H1 (cell line): ENCODE measurements around the gene CLCNKB. TPM values are rescaled to one million over a fixed set of nuclear protein-coding genes. Genes with fewer than 3 reads are reported as not detected.
A peak's percentile ranks its signal among the peaks of the same experiment; 100 is the strongest.

Experiments used
- CTCF ChIA-PET: fragments of 300-600 bp; sonication (Branson Sonifier 250); formaldehyde crosslinking; loops from one replicate; lab custom pipeline; 2021; ENCODE audit not compliant: partially characterized antibody; lab: Charles Lee
- POLR2A ChIA-PET: fragments of 300-600 bp; sonication (Branson Sonifier 250); formaldehyde crosslinking; loops from one replicate; lab custom pipeline; 2021; ENCODE audit warnings: inconsistent platforms; ENCODE audit not compliant: partially characterized antibody; lab: Charles Lee
- DNase-seq, 2 experiments: peaks; one replicate each; pipeline versions ENCODE4 v3.0.0 to v3.0.0-alpha.2; 2010 to 2022; ENCODE audit warnings: low spot score in 2 of 2, low read depth in 1 of 2, mixed read lengths in 1 of 2
- FAIRE-seq: peaks from 2 replicates; lab custom pipeline; 2011; peaks lifted over from hg19 to GRCh38; lab: Jason Lieb, UNC
- H2AFZ ChIP-seq: 2 replicates; pipeline ENCODE4 v1.8.1; 2012; ENCODE audit warnings: low read length, inconsistent platforms
- H2AK5ac ChIP-seq: 2 replicates; pipeline ENCODE4 v1.6.1; 2013; ENCODE audit warnings: low read depth, low read length
- H2BK120ac ChIP-seq: replicated peaks from 2 replicates; pipeline ENCODE3; 2013; ENCODE audit warnings: low read depth, low read length, inconsistent platforms
- H2BK12ac ChIP-seq: 2 replicates; pipeline ENCODE4 v1.6.1; 2013; ENCODE audit warnings: low read depth, low read length
- H2BK15ac ChIP-seq: 2 replicates; pipeline ENCODE4 v1.6.1; 2013; ENCODE audit warnings: low read length
- H2BK20ac ChIP-seq: 2 replicates; pipeline ENCODE4 v1.6.1; 2013; ENCODE audit warnings: low read length
- H2BK5ac ChIP-seq: 2 replicates; pipeline ENCODE4 v1.6.1; 2013; ENCODE audit warnings: low read depth, low read length
- H3K14ac ChIP-seq: 2 replicates; pipeline ENCODE4 v1.6.1; 2013; ENCODE audit warnings: inconsistent platforms; ENCODE audit not compliant: insufficient read length
- H3K18ac ChIP-seq: 2 replicates; pipeline ENCODE4 v1.6.1; 2013; ENCODE audit warnings: low read length; ENCODE audit errors: extremely low read depth
- H3K23ac ChIP-seq: 2 replicates; pipeline ENCODE4 v1.6.1; 2013; ENCODE audit warnings: inconsistent platforms; ENCODE audit not compliant: insufficient read length
- H3K23me2 ChIP-seq: 2 replicates; pipeline ENCODE4 v1.6.1; 2013; ENCODE audit warnings: low read depth, low read length
- H3K27ac ChIP-seq: 2 replicates; pipeline ENCODE4 v1.6.1; 2011; ENCODE audit warnings: low read depth, low read length, inconsistent platforms
- H3K27me3 ChIP-seq, 4 experiments: replicated peaks in 1 of 4; 1 replicate in 1 of 4; 2 replicates in 3 of 4; pipeline versions ENCODE4 v1.6.1 to v1.8.1; 2011 to 2013; ENCODE audit warnings: low read length in 3 of 4, mild to moderate bottlenecking in 3 of 4, inconsistent platforms in 2 of 4, mixed read lengths in 2 of 4, moderate library complexity in 1 of 4; ENCODE audit not compliant: control insufficient read depth in 3 of 4, insufficient read depth in 3 of 4; ENCODE audit errors: extremely low read depth in 1 of 4
- H3K36me3 ChIP-seq, 4 experiments: 2 replicates each; pipeline versions ENCODE4 v1.6.1 to v1.8.1; 2011 to 2013; ENCODE audit warnings: mild to moderate bottlenecking in 4 of 4, low read length in 3 of 4, moderate library complexity in 2 of 4, control low read depth in 1 of 4, inconsistent platforms in 1 of 4; ENCODE audit not compliant: insufficient read depth in 4 of 4, control insufficient read depth in 2 of 4
- H3K4ac ChIP-seq: replicated peaks from 2 replicates; pipeline ENCODE3; 2013; ENCODE audit warnings: low read length, low read depth, mixed read lengths, inconsistent platforms; ENCODE audit not compliant: insufficient read length
- H3K4me1 ChIP-seq, 4 experiments: replicated peaks in 1 of 4; 1 replicate in 1 of 4; 2 replicates in 3 of 4; pipeline versions ENCODE4 v1.6.1 to v1.8.1; 2011 to 2013; ENCODE audit warnings: low read length in 3 of 4, inconsistent platforms in 2 of 4, mixed read lengths in 1 of 4; ENCODE audit not compliant: insufficient read depth in 4 of 4, control insufficient read depth in 3 of 4
- H3K4me2 ChIP-seq, 2 experiments: 2 replicates each; pipeline versions ENCODE4 v1.6.1 to v1.8.1; 2011 to 2013; ENCODE audit warnings: low read depth in 2 of 2, low read length in 2 of 2, control low read depth in 1 of 2, inconsistent platforms in 1 of 2, mild to moderate bottlenecking in 1 of 2; ENCODE audit not compliant: insufficient read depth in 1 of 2
- H3K4me3 ChIP-seq, 4 experiments: fragments of 200-600, 300-600 bp in 1 of 4; sonication (generic), shearing (Covaris generic), sonication (Bioruptor Twin) in 1 of 4; 2 replicates each; pipeline versions ENCODE4 v1.5.1 to v1.8.1; 2011 to 2016; ENCODE audit warnings: low read length in 4 of 4, low read depth in 3 of 4, control low read depth in 2 of 4, inconsistent platforms in 2 of 4, mild to moderate bottlenecking in 2 of 4, mixed read lengths in 1 of 4, moderate library complexity in 1 of 4; ENCODE audit not compliant: insufficient read depth in 2 of 4; ENCODE audit errors: extremely low read depth in 1 of 4
- H3K56ac ChIP-seq: replicated peaks from 2 replicates; pipeline ENCODE3; 2013; ENCODE audit warnings: low read depth, mild to moderate bottlenecking, mixed read lengths, low read length, inconsistent platforms; ENCODE audit not compliant: insufficient read length
- H3K79me1 ChIP-seq: 2 replicates; pipeline ENCODE4 v1.6.1; 2013; ENCODE audit warnings: low read depth, low read length, control low read depth
- H3K79me2 ChIP-seq, 2 experiments: 2 replicates each; pipeline versions ENCODE4 v1.6.1 to v1.8.1; 2012 to 2013; ENCODE audit warnings: low read length in 2 of 2, mild to moderate bottlenecking in 2 of 2, inconsistent platforms in 1 of 2; ENCODE audit not compliant: insufficient read depth in 2 of 2, control insufficient read depth in 1 of 2
- H3K9ac ChIP-seq, 4 experiments: replicated peaks in 1 of 4; 1 replicate in 1 of 4; 2 replicates in 3 of 4; pipeline versions ENCODE4 v1.6.1 to v1.8.1; 2011 to 2013; ENCODE audit warnings: low read depth in 3 of 4, low read length in 3 of 4, control low read depth in 2 of 4, mild to moderate bottlenecking in 2 of 4, moderate library complexity in 2 of 4, inconsistent platforms in 1 of 4; ENCODE audit errors: extremely low read depth in 1 of 4
- H3K9me3 ChIP-seq, 2 experiments: 2 replicates each; pipeline versions ENCODE4 v1.6.1 to v1.8.1; 2012 to 2013; ENCODE audit warnings: mild to moderate bottlenecking in 2 of 2, moderate library complexity in 2 of 2, control low read depth in 1 of 2, inconsistent platforms in 1 of 2, low read depth in 1 of 2, low read length in 1 of 2, mixed read lengths in 1 of 2; ENCODE audit not compliant: insufficient read depth in 2 of 2
- H4K20me1 ChIP-seq, 2 experiments: replicated peaks in 1 of 2; 2 replicates each; pipeline versions ENCODE3 to v1.8.1; 2011 to 2013; ENCODE audit warnings: inconsistent platforms in 2 of 2, low read length in 2 of 2, mild to moderate bottlenecking in 1 of 2; ENCODE audit not compliant: insufficient read depth in 2 of 2, control insufficient read depth in 1 of 2
- H4K5ac ChIP-seq: 2 replicates; pipeline ENCODE4 v1.6.1; 2013; ENCODE audit warnings: low read length, low read depth, mixed read lengths, inconsistent platforms; ENCODE audit not compliant: insufficient read length
- H4K8ac ChIP-seq: 2 replicates; pipeline ENCODE4 v1.8.0; 2013; ENCODE audit warnings: mild to moderate bottlenecking, moderate library complexity, low read length, inconsistent platforms; ENCODE audit not compliant: insufficient read depth; ENCODE audit errors: extremely low read depth
- H4K91ac ChIP-seq: replicated peaks from 2 replicates; pipeline ENCODE3; 2013; ENCODE audit warnings: low read length, mixed read lengths, inconsistent platforms; ENCODE audit not compliant: insufficient read length
- ATF3 ChIP-seq: IDR thresholded peaks from 2 replicates; pipeline ENCODE4 v1.6.1; 2011; ENCODE audit warnings: low read depth, mild to moderate bottlenecking, low read length; ENCODE audit not compliant: insufficient read depth
- GTF2F1 ChIP-seq: IDR thresholded peaks from 2 replicates; pipeline ENCODE4 v1.6.1; 2012; ENCODE audit warnings: low read depth, low read length, improper control_type of control experiment, borderline replicate concordance
- MAX ChIP-seq: IDR thresholded peaks from 2 replicates; pipeline ENCODE4 v1.6.1; 2012; ENCODE audit warnings: inconsistent platforms
- NANOG ChIP-seq: IDR thresholded peaks from 2 replicates; pipeline ENCODE4 v1.6.1; 2011; ENCODE audit warnings: low read length, low read depth, mild to moderate bottlenecking, inconsistent platforms; ENCODE audit not compliant: insufficient read depth, poor library complexity, severe bottlenecking
- SIX5 ChIP-seq: IDR thresholded peaks from 2 replicates; pipeline ENCODE4 v1.6.1; 2011; ENCODE audit warnings: mild to moderate bottlenecking, low read depth, low read length
- SUZ12 ChIP-seq: fragments of 200-600 bp; sonication (generic); IDR thresholded peaks from 2 replicates; pipeline ENCODE4 v1.6.1; 2012; ENCODE audit warnings: mild to moderate bottlenecking, inconsistent platforms, low read length, moderate library complexity, mixed read lengths
- WGBS, 2 experiments: shearing (Covaris generic) in 1 of 2; methylation state at CpG; one replicate each; pipeline versions ENCODE4 v1.1.6 to v1.1.7; 2013 to 2015; ENCODE audit warnings: low lambda C conversion rate in 2 of 2, mixed read lengths in 2 of 2, inconsistent platforms in 1 of 2, low coverage in 1 of 2, missing lambda C conversion rate in 1 of 2; ENCODE audit not compliant: insufficient replicate concordance in 2 of 2, insufficient coverage in 1 of 2, insufficient read length in 1 of 2; ENCODE audit errors: extremely low coverage in 1 of 2, missing lambda C conversion rate in 1 of 2; 5-methylcytosine and 5-hydroxymethylcytosine counted together
- polyA plus RNA-seq, 7 experiments: library from polyadenylated mRNA; depleted of rRNA in 3 of 7; stranded (reverse) in 5 of 7; unstranded in 2 of 7; fragments of >200 nt in 5 of 7; fragments of 200-250 nt in 2 of 7; gene quantifications; 1 replicate in 5 of 7; 2 replicates in 1 of 7; 4 replicates in 1 of 7; pipeline versions ENCODE4 v1.2.1 to v1.2.3, GENCODE V29; 2011 to 2013; ENCODE audit warnings: missing spikeins in 2 of 7, mixed read lengths in 2 of 7
- total RNA-seq: library from RNA; stranded (reverse); fragmentation: NEBNext Ultra II Directional; extraction: Animal tissue kit (Norgen Biotek cat#: 25700); gene quantifications from 2 replicates; pipeline ENCODE4 v1.2.1, GENCODE V29; 2021

Gene CLCNKB
- total and polyA plus RNA-seq, 2 of the 8 experiments (the other 6 are each of a cell fraction or from before 2014, with no cell fraction given), result 1.2 to 3.5 TPM

GRCh38 chr1:16006010-16006409 is 37.6 kb upstream of the CLCNKB start:
- Histone ChIP-seq H2BK120ac (no peak overlapping the region), H2AK5ac (no peak overlapping the region), H3K4me3 (no peak overlapping the region), H2BK12ac (no peak overlapping the region), H2AFZ (no peak overlapping the region), H2BK20ac (no peak overlapping the region), H2BK15ac (no peak overlapping the region), H3K4ac (no peak overlapping the region), H3K36me3 (no peaks in the 10 kb centered on the region), H3K23ac (no peak overlapping the region), H3K79me1 (no peaks in the 10 kb centered on the region), H3K18ac (peak overlapping the region; percentile 19), H3K14ac (no peak overlapping the region), H4K5ac (no peak overlapping the region), H3K23me2 (no peaks in the 10 kb centered on the region; the same call in 1 of the 2 replicates), H3K56ac (no peak overlapping the region), H4K8ac (no peak overlapping the region), H3K4me2 (no peak overlapping the region), H3K27me3 (no peaks in the 10 kb centered on the region; a peak in 1 of 7 replicates), H3K9ac (no peak overlapping the region), H4K91ac (no peak overlapping the region), H3K27ac (no peak overlapping the region), H3K4me1 (0 out of 7 replicates have a peak, but pooled peaks cover 0 to 3% (median 1%) of the 10 kb centered on the region in 4 experiments), H3K9me3 (no peaks in the 10 kb centered on the region), H2BK5ac (no peak overlapping the region), H4K20me1 (no peaks in the 10 kb centered on the region), H3K79me2 (no peaks in the 10 kb centered on the region)
- TF ChIP-seq SIX5, result no peak
- no peak for TF ChIP-seq MAX
- TF ChIP-seq ATF3, result no peak
- no peak for TF ChIP-seq GTF2F1
- TF ChIP-seq NANOG, result no peak
- TF ChIP-seq SUZ12, result no peak
- WGBS, 2 experiments, result 81% methylated on average over 10 of the region's 11 CpGs; no CpG with 5 or more reads in 1 of the 2 experiments
- FAIRE-seq, result no peak
- ChIA-PET POLR2A (interaction anchor here (0.6 kb wide), 1 partner anchor 118 kb away, joined by 3 read pairs; no protein-coding TSS in a partner anchor), CTCF (interaction anchor here (1.0 to 8.9 kb wide), 7 partner anchors 10 to 202 kb away, joined by 3 to 74 read pairs (median 4); partner anchors contain the start of genes CLCNKA and HSPB7)
- DNase-seq, result no peak
